ENCODE results near the gene DNAH6.
"Not testable (repeated sequence)": the region's sequence is repeated elsewhere in the genome, so short reads cannot be mapped to it uniquely, and the experiment has no call there.

The DNAH6 gene

GRCh38 chr2:84846041-84846663 lies 329.9 kb downstream of the DNAH6 start:
- DNase-seq = no peak

- DNase-seq = no peak
Observed at GRCh38 chr2:84846741-84847142, 330.4 kb downstream of the DNAH6 start.

- no peak for DNase-seq
Observed at GRCh38 chr2:84847326-84848050, 331.2 kb downstream of the DNAH6 start.

GRCh38 chr2:84849271-84849952 lies 333.1 kb downstream of the DNAH6 start:
- no peak for DNase-seq

- DNase-seq = no peak
Observed at GRCh38 chr2:84850471-84850870, 334.2 kb downstream of the DNAH6 start.

GRCh38 chr2:84851876-84852275 lies 335.6 kb downstream of the DNAH6 start:
- no peak for DNase-seq

GRCh38 chr2:84854850-84855249 lies 338.6 kb downstream of the DNAH6 start:
- no peak for DNase-seq

GRCh38 chr2:84855731-84856130 lies 339.4 kb downstream of the DNAH6 start:
- DNase-seq = no peak

GRCh38 chr2:84856787-84857186 lies 340.5 kb downstream of the DNAH6 start:
- DNase-seq = no peak

- DNase-seq = no peak
Observed at GRCh38 chr2:84857566-84857965, 341.3 kb downstream of the DNAH6 start.

GRCh38 chr2:84858123-84858522 lies 341.8 kb downstream of the DNAH6 start:
- DNase-seq = no peak

- no peak for DNase-seq
Observed at GRCh38 chr2:84858937-84859336, 342.6 kb downstream of the DNAH6 start.

GRCh38 chr2:84861539-84861938 lies 345.2 kb downstream of the DNAH6 start:
- no peak for DNase-seq

- DNase-seq = no peak
Observed at GRCh38 chr2:84862006-84862405, 345.7 kb downstream of the DNAH6 start.

- peak; percentile 35 for DNase-seq
Observed at GRCh38 chr2:84865181-84865783, 349.0 kb downstream of the DNAH6 start.

- no peak for DNase-seq
Observed at GRCh38 chr2:84866122-84866521, 349.8 kb downstream of the DNAH6 start.

- DNase-seq = not testable (repeated sequence)
Observed at GRCh38 chr2:84868327-84868726, 352.0 kb downstream of the DNAH6 start.
